Omental fat pad (tissue), 4 donors: ENCODE results near the gene PCBP4. TPM values are rescaled to one million over a fixed set of nuclear protein-coding genes. Genes with fewer than 3 reads are reported as not detected.

Experiments used
- ATAC-seq: fragments of 150-250 bp; one replicate; pipeline ENCODE4 v1.9.1; 2016; ENCODE audit warnings: mild to moderate bottlenecking, moderate library complexity; ENCODE audit not compliant: low FRiP score
- DNase-seq: peaks from one replicate; pipeline ENCODE4 v3.0.0-alpha.2; 2019; ENCODE audit warnings: low spot score
- total RNA-seq, 4 donors: library from RNA; depleted of rRNA; stranded (reverse); fragments of >200 nt; gene quantifications; one replicate each; pipeline ENCODE4 v1.1.0, GENCODE V29; 2016
- TF ChIP-seq, protein P1 (sequence below), 3 donors: fragments of 450-650 bp; IDR thresholded peaks; one replicate each; pipeline ENCODE4 v1.5.1; 2016 to 2017; ENCODE audit warnings: antibody characterized with exemption in 3 of 3, mild to moderate bottlenecking in 3 of 3, moderate library complexity in 2 of 3

The PCBP4 gene
- total RNA-seq, 4 donors from 2014 or later, result 21.4 to 84.0 (median 23.4) TPM

- TF ChIP-seq, protein P1, sequence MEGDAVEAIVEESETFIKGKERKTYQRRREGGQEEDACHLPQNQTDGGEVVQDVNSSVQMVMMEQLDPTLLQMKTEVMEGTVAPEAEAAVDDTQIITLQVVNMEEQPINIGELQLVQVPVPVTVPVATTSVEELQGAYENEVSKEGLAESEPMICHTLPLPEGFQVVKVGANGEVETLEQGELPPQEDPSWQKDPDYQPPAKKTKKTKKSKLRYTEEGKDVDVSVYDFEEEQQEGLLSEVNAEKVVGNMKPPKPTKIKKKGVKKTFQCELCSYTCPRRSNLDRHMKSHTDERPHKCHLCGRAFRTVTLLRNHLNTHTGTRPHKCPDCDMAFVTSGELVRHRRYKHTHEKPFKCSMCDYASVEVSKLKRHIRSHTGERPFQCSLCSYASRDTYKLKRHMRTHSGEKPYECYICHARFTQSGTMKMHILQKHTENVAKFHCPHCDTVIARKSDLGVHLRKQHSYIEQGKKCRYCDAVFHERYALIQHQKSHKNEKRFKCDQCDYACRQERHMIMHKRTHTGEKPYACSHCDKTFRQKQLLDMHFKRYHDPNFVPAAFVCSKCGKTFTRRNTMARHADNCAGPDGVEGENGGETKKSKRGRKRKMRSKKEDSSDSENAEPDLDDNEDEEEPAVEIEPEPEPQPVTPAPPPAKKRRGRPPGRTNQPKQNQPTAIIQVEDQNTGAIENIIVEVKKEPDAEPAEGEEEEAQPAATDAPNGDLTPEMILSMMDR (IDR thresholded peaks at IDR 0.05), result no peak
- no peak for ATAC-seq
Measured at GRCh38 chr3:51985063-51985462, 17.8 kb upstream of the PCBP4 start.

DNA sequence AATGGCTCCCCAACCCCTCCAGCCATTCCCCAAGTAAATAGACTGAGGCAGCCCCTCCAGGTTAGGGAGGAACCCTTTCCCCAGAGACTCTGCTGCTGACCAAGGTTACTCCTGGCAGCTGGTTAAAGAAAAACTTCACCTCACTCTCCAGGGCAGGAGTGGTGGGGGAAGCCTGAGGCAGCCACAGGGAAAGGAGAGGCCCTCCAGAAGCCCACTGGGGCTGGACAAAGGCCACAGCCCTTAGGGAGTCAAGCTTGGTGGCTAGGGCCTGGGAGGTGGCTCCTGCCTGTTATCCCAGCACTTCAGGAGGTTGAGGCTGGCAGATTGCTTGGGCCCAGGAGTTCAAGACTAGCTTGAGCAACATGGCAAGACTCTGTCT is 17.0 kb upstream of the PCBP4 start:
- DNase-seq (no peak), ATAC-seq (no peak)
- TF ChIP-seq, protein P1 (IDR thresholded peaks at IDR 0.05), result no peak

More at GRCh38 chr3:51985063-51985462, 17.8 kb upstream of the PCBP4 start:
- no peak for DNase-seq

DNA sequence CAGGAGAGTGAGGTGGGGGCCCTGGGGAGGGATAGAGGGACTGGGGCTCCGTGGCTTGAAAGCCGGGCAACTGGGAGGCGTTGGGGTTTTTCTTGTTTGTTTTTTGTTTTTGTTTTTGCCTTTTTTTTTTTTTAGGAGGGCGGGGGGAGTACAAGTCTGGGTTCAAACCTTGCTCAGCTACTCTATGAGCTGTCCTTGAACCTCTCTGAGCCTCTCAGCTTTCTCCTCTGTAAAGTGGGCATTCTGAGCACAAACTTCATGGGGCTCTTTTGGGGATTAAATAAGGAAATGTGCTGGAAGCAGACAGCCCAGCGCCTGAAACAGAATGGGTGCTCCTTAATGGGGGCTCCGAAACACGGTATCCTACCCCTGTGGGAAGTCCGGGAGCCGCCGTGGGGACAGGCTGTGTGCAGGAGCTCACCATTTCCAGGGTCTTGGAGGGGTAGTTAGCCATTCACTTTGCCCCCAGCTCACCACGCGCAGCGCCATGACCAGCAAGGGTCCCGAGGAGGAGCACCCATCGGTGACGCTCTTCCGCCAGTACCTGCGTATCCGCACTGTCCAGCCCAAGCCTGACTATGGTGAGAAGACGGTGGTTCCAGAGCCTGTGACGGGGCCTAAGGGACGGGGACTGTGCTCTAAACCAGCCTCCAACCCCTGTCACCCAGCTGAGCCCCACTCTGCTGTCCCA is 16.5 kb upstream of the PCBP4 start:
- TF ChIP-seq, protein P1 (IDR thresholded peaks at IDR 0.05), result no peak
- no peak for ATAC-seq
- no peak for DNase-seq

DNA sequence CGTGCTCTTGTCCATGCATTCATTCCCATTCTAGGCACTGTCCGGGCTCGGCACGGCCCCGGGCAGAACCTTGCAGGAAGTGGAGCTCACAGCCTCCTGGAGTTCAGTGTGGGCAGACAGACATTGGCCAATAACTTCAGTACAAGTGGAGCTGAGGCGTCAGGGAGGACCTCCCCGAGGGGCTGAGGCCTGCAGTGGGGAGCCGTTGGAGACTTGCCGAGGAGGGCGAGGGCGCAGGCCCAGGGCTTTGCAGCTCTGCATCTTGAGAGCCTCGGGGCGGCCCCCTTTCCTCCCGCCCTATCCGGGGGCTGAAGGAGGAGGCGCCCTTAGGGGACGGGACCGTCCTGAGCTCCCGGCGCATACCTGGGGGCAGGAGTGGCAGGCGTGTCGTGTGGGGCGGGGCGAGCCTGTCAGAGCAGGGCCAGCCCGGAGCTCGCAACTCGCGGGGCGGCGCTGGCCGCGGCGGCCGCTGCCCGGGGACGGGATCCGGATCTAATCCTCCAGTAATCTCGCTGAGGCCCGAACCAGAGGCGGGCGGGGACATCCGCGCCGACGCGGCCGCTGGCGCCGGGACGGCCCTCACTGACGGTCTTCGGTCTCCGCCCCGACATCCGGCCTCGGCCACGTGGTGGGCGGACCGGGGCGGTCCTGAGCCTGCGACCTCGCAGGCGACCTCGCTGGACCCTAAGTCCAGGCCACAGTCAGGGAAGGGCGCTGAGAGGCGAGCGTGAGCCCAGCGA is 15.8 kb upstream of the PCBP4 start, which contains the start of gene ACY1:
ACY1 (plus strand) TSS at position 698 of the 740 bp plus-strand sequence. CDS start 530 bp downstream, outside the sequence.
- TF ChIP-seq, protein P1 (IDR thresholded peaks at IDR 0.05), result no peak
- DNase-seq, result peak; percentile 41
- ATAC-seq, result peak; percentile 83

GRCh38 chr3:51982352-51982837 is 15.1 kb upstream of the PCBP4 start:
- DNase-seq (no peak), ATAC-seq (peak; percentile 11)
- TF ChIP-seq, protein P1 (IDR thresholded peaks at IDR 0.05), result peak in 1 of 3 donors; percentile 4

GRCh38 chr3:51980253-51980652 is 13.0 kb upstream of the PCBP4 start:
- ATAC-seq, result no peak
- DNase-seq, result no peak

More at GRCh38 chr3:51980253-51980652, 13.0 kb upstream of the PCBP4 start:
- TF ChIP-seq, protein P1 (IDR thresholded peaks at IDR 0.05), result no peak
